ACHN (cell line): Measurements from ENCODE around the gene EMSY.

Experiments used
- DNase-seq: peaks from one replicate; pipeline ENCODE4 v3.0.0-alpha.2; 2015
- in situ Hi-C: cut with HindIII; loops from 2 replicates; pipeline ENCODE4 v1.10.0; 2017; ENCODE audit warnings: low sequenced_read_pairs, low pct_ligation_motif_present, low pct_unique_long_range_greater_than_20kb

EMSY gene

DNA sequence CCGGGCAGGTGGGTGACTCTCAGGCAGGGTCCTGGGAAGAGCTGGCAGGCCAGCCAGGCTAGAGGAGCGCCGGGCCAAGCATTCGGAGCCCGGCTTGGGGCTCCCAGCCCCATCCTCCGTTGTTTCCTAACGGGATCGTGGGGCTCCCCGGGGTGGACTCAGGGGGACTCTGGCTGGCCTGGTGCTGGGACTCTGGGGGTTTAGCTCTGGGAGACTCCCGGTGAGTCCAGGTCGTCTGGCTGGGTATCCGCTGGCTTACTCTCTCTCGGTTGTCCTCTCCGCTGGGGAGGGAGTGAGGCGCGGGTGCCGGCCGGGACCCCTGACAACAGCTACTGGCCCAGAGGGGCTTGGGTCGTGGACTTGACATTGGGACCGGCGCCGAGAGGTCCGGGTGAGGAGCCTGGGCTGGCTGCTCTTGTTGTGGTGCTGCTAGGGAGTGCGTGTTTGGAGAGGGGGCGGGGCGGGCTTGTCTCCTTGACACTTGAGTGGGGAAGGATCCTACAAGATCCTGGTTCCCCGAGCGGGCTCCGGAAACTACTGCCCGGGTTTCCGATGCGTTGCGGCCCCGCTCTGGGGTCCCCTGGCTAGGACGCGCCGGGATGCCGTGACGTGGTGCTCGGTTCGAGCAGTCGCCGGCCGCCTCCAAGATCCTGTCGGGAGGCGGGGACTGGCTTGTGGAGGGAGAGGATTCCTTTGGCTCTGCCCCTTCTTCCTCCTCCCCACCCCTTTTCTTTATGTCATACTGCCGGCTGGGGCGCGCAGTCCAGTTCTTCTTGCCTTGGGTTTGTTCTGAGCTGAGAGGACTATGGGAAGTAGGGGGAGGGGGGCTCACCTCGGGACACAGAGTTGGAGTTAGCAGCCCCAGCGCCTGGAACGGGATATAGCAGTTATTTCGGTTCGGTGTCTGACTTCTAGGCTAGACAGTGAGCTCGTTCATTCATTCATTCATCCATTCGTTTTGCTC, 585 bp downstream of the EMSY start:
- DNase-seq = peak; percentile 87
- in situ Hi-C loops = no loop called here

DNA sequence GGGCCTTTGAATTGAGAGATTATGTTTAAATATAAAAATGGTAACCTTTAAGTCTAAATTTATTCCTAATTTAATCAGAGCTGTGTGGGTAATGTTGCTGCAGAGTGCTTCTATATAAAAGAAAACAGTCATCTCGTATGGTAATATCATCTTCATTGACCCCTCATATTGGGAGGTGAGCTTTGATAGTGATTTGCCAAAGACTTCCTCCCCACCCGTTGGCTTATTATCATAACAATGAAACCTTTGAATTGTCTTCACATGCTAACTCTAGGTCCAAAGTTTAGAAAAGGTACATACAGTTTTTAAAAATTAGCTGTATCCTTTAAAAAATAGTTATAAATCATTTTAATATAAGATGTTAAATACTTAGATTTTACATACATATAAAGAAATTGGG, 3.7 kb downstream of the EMSY start:
- in situ Hi-C loops = no loop called here
- DNase-seq = no peak

DNA sequence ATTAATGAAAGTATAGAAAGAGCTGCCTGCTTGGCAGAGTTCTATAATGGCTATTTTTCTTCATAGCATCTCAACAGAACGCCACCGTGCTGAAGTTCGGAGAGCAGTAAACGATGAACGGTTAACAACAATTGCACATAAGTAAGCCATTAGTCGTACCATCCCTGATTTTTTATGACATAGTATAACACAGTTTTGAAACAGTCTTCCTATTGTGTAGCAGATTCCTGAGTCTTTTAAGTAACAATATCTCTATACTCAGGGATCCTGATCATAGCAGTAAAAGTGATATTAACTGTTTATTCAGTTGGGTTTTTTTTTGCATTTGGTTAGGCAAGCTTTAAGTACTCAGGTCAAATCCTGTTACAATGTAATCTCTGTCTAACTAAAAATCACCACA, 8.4 kb downstream of the EMSY start:
- peak; percentile 22 for DNase-seq
- in situ Hi-C loops = no loop called here

DNA sequence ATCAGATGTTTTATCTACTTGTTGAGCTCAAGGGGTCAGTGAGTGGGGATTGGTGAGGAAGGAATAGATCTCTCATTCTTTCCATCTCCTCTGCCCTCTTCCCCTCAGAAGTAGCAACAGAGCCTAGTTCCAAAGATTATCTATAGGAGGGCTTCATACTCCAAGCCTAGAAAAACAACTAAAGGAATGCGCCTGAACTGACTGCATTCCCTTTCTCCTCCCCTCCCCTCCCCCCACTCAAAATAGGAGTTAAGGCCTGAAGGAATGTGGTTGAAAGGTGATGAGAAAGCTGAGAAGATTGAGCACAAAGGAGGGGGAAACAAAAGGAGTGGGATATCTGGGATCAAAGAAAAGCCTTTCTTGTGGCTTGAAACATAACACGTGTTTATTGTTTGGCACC, 10.5 kb downstream of the EMSY start:
- in situ Hi-C loops = no loop called here
- no peak for DNase-seq

DNA sequence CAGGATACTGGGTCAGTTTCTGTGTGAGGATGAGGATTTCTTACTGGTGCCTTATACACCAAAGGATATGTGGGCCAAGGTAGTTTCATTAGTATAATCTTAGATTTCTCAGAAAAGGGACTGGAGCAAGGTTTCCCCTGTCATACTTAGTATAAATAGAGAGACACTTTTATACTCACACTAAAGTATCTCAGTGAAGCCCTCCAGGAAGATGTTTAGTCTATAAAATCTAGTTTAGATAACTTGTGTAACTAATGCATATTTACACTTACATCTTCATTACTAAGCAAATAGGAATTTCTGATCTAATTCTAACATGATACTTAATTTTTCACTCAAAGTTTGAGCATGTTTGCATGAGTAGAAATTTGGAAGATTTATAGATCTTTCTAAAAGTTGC, 11.1 kb downstream of the EMSY start:
- DNase-seq = no peak

DNA sequence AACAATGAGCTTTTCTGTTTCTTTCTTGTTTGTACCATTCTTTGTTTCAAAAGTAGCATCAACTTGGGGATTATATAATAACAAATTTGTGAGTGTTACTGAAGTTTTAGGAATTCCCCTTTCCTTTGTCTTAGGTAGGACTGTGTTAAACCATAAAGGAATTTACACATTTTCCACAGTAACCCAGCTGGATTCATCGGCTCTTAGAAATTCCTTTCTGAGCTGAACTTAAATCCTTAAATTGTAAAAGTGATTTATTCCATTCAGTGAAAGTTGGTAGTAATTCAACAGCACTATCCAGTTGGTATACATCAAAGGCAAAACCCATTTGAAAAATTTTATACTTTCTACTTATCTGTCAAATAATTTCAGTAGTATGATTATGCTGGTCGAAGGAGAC, 11.8 kb downstream of the EMSY start:
- DNase-seq = no peak
- in situ Hi-C loops = no loop called here

More for the DNA sequence above, 11.1 kb downstream of the EMSY start:
- in situ Hi-C loops = no loop called here

DNA sequence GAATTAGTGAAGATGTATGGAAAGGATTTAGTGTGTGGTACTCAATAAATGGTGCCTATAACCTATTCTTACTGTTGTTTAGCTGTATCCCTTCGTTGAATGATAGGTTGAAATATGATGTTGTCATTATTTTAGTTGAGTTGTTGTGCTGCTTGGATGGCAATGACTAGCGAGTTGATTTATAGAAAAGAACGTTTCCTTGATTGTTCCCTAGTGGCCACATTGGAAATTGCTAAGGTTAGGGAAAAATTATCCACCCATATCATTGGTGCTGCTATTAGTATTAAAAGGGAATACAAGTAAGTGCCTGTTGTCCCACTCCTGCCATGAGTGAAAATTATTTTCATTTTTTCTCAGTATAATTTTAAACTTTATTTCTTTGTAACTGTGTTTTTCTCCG, 14.5 kb downstream of the EMSY start:
- in situ Hi-C loops = no loop called here
- peak; percentile 11 for DNase-seq

DNA sequence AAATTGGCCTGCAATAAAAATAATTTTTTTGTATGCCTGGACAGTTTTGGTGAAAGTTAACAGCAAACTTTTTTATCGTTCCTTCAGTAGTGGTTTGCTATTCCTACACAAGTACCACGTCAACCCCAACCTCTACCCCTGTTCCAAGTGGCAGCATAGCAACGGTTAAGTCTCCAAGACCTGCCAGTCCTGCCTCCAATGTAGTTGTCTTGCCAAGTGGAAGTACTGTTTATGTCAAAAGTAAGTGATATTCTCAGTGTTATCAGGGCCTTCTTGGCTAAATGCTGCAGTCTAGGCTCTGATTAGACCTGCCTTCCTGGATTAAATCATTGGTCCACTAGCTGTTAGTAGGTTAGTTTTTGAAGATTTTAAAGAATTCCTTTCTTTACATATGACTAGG, 15.0 kb downstream of the EMSY start:
- in situ Hi-C loops = no loop called here
- no peak for DNase-seq

DNA sequence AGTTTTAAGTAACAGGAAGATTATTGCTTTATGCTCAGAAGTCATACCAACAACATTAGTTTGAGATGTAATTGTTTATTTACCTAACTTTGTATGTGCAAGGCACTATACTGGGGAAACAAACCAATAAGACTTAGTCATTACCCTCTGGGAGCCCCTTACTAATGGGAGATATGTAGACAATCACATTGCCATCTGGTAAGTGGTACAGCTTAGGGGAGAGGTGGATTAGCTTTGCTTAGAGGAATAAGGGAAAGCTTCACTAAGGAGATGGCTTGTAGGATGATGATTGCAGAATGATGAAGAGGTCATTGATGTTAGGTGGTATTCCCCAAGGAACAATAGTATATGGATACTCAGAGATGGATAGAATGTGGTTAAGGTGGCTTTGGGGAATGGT, 17.5 kb downstream of the EMSY start:
- in situ Hi-C loops = no loop called here
- DNase-seq = no peak

DNA sequence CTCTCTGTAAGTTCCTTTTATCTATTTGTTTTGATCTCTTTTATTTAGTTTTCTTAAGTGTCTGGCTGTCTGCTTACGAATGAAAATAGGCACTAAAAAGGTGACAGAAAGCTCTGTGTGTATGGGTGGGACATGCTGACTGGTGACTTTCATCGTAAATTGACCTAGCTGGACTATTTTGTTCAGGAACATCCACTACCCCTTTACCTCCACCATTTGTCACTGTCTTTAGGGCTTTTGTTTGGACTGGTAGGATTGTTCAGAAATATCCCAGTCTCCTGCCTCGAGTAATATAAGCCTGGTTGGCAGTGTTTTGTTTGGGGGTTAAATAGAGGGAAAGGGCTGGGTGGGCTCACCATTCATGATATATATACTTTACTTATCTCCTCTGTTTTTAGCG, 20.9 kb downstream of the EMSY start:
- DNase-seq = no peak
- in situ Hi-C loops = no loop called here

DNA sequence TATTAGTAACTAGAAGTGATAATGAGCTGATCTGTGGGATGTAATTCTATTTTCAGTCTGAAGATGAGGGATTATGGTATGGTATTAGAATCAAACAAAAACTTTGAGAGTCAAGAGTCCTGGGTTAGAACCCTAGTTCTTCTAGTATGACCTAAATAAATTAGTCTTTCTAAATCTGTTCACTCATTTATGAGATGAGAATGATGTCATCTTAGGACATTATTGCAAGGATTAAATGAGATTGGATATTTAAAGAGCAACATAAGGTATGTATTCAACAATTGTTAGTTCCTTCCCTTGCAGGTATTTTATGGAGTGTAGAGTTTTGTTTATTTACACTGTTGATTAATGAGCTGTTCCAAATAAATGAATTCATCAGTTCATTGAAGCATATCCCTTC, 21.8 kb downstream of the EMSY start:
- in situ Hi-C loops = no loop called here
- DNase-seq = no peak

DNA sequence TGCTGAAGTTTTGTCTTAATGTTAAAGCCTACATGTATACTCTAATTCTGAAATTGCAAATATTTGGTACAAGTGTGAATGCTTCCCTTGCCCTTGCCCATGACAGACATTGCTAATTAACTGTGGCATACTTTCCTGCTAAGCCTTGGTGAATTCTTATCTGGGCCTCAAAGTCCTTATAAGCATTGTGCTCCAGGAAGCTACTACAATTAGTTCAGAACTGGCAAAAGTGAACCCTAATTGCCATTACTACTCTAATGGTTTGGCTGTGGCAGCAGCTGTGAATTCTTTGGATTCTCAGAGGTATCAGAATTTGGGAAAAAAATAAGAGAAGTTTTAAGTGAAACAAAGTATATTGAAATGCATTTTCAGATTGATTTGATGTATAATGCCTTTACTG, 24.3 kb downstream of the EMSY start:
- in situ Hi-C loops = no loop called here
- DNase-seq = no peak

DNA sequence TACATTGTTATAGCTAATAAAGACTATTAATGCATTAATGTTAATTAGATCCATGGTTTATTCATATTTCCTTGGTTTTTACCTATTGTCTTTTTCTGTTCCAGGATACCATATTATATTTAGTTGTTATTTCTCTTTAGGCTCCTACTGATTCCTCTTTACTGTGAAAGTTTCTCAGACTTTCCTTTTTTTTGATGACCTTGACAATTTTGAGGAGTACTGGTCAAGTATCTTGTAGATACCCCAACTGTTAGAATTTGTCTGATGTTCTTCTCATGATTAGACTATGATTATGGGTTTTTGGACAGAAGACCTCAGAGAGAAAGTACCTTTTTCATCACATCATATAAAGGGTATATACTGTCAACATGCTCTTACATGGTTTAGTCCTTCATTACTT, 26.6 kb downstream of the EMSY start:
- in situ Hi-C loops = no loop called here
- DNase-seq = no peak

DNA sequence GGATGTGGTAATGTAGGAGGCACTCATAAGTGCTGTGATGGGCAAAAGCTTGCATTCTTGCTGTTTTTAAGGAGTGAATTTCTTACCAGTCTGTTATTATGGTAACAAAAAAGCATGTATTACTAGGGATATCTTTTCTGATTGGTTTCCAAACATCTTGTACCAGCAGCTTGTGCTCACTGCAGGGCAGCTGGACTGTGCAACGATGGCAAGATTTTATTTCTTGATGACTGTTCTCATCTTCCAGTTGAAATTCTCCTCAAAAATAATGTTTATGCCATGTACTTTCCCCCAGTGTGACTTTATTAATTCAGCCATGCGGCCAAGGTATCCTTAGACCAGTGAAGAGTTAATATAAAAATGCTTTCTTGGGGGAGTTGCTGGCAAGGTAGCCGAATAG, 35.4 kb downstream of the EMSY start:
- no peak for DNase-seq
- in situ Hi-C loops = no loop called here

DNA sequence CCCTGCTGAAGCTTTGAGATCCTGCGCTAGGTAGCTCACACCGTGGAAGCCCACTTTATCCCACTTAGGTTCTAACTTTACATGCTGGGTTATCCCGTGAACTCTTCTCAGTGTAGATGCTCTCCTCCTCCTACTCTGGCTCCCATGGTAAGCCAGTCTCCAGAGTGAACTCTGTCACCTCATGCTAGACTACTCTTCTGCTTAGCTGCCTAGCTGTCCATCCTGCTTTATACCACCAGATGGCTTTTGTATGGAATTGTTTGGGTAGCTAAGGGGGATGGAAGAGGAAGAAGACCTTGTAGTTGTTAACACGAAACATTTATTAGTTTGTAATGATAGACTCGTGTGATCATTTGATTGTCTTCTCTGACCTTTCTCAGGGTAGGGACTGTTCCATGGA, 46.8 kb downstream of the EMSY start:
- in situ Hi-C loops = no loop called here
- DNase-seq = no peak

DNA sequence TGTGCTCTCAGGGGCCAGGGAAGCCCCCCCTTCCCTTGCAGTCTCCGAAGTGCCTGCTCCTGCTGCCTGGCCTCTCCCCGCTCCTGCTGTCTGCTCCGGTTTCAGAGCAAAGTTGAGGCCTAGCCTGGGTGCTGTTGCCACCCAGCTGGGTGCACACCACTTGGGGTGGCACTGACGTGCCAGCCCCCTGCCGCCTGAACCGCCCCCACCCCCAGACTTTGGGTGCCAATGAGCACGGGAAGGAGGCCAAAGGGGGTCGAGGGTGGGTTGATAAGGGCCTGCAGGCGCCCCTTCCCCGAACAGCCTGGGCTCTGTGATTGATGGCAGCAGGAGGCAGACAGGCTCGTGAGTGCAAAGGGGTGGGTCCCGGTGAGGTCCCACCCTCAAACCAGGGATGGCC, 48.2 kb downstream of the EMSY start:
- DNase-seq = no peak
- in situ Hi-C loops = no loop called here

DNA sequence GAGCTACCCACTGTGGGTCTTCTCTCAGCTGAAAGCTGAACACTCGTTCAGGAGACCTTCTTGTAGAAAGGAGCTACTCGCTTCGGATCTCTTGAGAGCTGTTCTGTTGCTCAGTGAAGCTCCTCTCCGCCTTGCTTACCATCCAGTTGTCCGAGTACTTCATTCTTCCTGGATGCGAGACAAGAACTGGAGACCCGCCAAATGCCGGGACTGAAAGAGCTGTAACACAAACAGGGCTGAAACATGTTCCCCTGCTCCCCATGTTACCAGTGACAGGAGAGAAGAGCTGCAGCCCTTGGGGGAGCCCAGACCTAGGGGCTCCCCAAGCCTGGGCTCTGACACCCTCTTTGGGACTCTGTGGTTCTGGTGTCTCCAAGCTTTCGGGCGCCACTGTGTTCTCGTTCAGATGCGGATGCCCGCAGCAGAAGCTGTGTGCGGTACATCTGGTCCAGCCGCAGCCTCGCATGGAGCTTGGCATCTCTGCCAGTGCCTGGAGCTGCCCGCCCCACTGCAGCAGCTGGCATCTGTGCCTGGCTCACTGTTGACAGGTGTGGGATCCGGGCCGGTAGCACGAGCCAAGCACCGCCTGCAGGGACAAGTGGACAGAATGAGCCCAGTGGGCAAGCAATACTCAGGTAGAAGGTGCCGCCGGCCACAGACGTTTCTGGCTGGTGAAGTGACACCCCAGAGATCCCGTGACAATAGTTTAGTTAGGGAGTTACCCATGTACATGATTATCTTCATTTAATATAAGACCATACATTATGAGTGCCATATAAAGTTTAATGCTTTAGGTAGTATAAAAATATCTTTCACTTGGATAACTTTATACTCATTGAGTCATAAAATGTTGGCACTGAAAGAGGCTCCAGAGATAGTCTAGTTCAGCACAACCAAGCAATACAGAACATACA, 49.1 kb downstream of the EMSY start:
- in situ Hi-C loops = no loop called here

DNA sequence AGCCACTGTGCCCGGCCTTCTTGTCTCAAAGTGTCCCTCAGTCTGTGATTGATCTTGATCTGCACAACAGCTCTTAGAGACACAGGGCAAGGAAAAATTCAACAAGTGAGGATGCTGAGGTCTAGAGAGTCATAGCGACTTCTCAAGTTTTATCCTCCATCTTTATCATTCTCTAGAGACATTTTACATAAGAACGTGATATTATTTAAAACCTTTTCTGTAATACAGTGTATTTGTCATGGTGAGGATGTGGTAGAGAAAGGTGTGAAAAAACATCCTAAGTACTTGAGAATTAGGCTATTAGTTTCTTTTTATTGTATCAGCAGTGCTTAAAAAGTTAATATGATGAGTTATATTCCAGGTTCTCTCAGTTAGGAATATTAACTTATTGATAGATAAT, 50.2 kb downstream of the EMSY start:
- no peak for DNase-seq
- in situ Hi-C loops = no loop called here

More for the DNA sequence above, 49.1 kb downstream of the EMSY start:
- DNase-seq = no peak

DNA sequence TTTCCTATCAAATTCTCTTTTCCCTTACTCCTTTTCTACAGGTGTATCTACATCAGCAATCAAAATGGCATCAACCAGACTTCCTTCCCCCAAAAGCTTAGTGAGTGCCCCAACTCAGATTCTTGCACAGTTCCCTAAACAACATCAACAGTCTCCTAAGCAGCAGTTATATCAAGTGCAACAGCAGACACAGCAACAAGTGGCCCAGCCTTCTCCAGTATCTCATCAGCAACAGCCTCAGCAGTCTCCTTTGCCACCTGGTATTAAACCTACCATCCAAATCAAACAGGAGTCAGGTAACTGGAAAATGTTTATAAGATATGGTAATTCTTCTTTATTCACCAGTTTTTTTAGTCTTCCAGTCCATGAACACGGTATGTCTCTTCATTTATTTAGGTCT, 51.4 kb downstream of the EMSY start:
- in situ Hi-C loops = no loop called here
- DNase-seq = no peak
